PC-9 (cell line): ENCODE measurements around the gene ZRANB1.

Source experiments
- CTCF ChIP-seq: fragments of 200-600 bp; sonication (generic); conservative IDR thresholded peaks from 2 replicates; pipeline ENCODE4 v1.6.1; 2017; ENCODE audit warnings: mixed run types, antibody characterized with exemption, mild to moderate bottlenecking, moderate library complexity
- EZH2 ChIP-seq: fragments of 200-600 bp; sonication (generic); IDR thresholded peaks from 2 replicates; pipeline ENCODE4 v1.8.0; 2017; ENCODE audit warnings: antibody characterized with exemption, low read depth

GRCh38 chr10:124967255-124967654 is 25.3 kb downstream of the ZRANB1 start:
- TF ChIP-seq CTCF (no peak), EZH2 (no peak)
